ENCODE measurements around the gene IQSEC2. TPM values are rescaled to one million over a fixed set of nuclear protein-coding genes. Genes with fewer than 3 reads are reported as not detected.

IQSEC2 gene
- total and polyA plus RNA-seq, 11 donors = 7.7 to 16.4 (median 12.6) TPM

DNA sequence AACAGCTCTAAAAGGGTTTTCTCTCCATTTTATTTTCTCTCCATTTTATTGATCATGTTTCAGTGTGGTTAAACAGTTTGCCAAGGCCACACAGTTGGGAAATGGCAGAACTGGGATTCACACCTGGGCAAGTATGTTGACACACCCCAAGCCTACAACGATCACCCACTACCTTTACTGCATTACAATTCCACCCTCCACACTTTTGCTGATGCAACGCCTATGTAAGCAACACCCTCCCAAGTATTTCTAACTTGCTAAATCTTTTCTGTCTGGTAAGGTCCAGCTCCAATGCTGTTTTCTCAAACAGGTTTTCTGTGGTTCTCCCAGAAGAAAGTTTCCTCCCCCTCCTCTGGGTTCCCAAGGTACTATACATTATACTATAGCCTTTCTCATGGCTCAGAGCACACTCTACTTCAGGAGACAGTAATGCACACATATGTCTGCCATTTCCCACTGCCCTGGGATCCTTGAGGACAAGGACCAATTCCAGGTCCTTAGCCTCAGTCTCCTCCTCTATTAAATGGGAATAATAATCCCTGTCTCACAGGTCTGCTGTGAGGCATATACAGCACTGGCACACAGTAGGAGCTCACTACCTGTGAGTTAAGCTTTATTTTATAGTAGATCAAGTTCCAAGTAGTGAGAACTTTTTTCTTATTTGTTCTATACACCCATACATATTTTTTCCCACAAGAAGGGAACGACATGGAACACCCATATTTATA lies 27.9 kb downstream of the IQSEC2 start:
- H3K27ac ChIP-seq = no peak overlapping the region
- intact Hi-C loops (cut with DNase I) = no loop called here
- H3K4me1 ChIP-seq = no peaks in the 10 kb centered on the region
- 78 to 93% (median 88%) methylated on average over 3 of the region's 3 CpGs for WGBS, 4 donors
- H3K9me3 ChIP-seq = no peaks in the 10 kb centered on the region
- ATAC-seq (no peak), DNase-seq (no peak)
- H3K27me3 ChIP-seq = peaks cover 0 to 22% (median 0%) of the 10 kb centered on the region in 9 donors
- H3K4me3 ChIP-seq = no peak overlapping the region
- TF ChIP-seq, protein P1, sequence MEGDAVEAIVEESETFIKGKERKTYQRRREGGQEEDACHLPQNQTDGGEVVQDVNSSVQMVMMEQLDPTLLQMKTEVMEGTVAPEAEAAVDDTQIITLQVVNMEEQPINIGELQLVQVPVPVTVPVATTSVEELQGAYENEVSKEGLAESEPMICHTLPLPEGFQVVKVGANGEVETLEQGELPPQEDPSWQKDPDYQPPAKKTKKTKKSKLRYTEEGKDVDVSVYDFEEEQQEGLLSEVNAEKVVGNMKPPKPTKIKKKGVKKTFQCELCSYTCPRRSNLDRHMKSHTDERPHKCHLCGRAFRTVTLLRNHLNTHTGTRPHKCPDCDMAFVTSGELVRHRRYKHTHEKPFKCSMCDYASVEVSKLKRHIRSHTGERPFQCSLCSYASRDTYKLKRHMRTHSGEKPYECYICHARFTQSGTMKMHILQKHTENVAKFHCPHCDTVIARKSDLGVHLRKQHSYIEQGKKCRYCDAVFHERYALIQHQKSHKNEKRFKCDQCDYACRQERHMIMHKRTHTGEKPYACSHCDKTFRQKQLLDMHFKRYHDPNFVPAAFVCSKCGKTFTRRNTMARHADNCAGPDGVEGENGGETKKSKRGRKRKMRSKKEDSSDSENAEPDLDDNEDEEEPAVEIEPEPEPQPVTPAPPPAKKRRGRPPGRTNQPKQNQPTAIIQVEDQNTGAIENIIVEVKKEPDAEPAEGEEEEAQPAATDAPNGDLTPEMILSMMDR (IDR thresholded peaks at IDR 0.05) = no peak
- no peak for TF ChIP-seq POLR2A (IDR thresholded peaks at IDR 0.05)
- peaks cover 0 to 9% (median 0%) of the 10 kb centered on the region in 9 donors for H3K36me3 ChIP-seq

DNA sequence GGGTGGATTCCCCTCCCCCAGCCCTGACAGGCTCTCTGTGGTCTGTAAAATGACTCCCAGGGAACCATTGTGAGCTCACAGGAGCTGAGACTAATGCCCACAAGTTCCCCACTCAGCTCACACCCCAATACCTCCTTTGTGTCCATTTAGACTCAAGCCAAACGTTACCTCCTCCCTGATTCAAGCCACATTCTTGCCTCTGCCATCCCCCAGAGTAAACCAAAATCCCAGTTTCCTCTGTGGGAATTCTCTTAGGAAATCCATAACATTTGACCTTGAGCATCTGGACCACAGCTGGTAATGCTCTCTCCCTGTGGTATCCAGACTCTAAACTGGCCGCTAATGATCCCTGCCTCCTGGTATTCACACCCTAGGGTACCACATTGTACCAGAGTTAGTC lies 30.1 kb downstream of the IQSEC2 start:
- WGBS, 4 donors = 63 to 79% (median 68%) methylated on average over 2 of the region's 2 CpGs
- no peak for DNase-seq
- peaks cover 0 to 22% (median 0%) of the 10 kb centered on the region in 9 donors for H3K36me3 ChIP-seq
- no peak overlapping the region for H3K4me3 ChIP-seq
- H3K9me3 ChIP-seq = no peaks in the 10 kb centered on the region
- ATAC-seq = no peak
- no peak overlapping the region for H3K27ac ChIP-seq
- peaks cover 0 to 14% (median 0%) of the 10 kb centered on the region in 9 donors for H3K27me3 ChIP-seq
- no peak for TF ChIP-seq POLR2A (IDR thresholded peaks at IDR 0.05)
- TF ChIP-seq, protein P1 (IDR thresholded peaks at IDR 0.05) = no peak
- intact Hi-C loops (cut with DNase I) = no loop called here
- H3K4me1 ChIP-seq = no peaks in the 10 kb centered on the region

DNA sequence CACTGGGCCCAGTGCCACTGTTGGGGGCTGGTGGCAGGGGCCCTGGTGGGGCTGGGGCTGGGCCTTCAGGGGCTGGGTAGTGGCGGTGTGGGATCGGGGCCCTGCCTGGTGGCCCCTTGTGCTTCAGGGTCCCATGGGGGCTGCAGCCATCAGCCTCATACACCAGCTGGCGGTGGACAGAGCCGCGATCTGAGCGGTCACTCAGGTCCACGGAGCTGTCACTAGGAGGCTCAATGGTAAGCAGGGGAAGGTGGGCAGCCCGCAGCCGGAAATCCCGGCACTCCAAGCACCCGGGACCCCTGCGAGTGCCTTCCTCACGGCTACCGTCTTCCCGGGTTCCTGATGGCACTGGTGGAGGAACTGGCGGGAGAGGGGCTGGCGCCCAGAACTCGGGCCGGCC lies 30.8 kb downstream of the IQSEC2 start:
- peaks cover 0 to 23% (median 0%) of the 10 kb centered on the region in 9 donors for H3K36me3 ChIP-seq
- no peak for ATAC-seq
- WGBS, 4 donors = 93 to 95% (median 95%) methylated on average over 10 to 19 of the region's 19 CpGs

DNA sequence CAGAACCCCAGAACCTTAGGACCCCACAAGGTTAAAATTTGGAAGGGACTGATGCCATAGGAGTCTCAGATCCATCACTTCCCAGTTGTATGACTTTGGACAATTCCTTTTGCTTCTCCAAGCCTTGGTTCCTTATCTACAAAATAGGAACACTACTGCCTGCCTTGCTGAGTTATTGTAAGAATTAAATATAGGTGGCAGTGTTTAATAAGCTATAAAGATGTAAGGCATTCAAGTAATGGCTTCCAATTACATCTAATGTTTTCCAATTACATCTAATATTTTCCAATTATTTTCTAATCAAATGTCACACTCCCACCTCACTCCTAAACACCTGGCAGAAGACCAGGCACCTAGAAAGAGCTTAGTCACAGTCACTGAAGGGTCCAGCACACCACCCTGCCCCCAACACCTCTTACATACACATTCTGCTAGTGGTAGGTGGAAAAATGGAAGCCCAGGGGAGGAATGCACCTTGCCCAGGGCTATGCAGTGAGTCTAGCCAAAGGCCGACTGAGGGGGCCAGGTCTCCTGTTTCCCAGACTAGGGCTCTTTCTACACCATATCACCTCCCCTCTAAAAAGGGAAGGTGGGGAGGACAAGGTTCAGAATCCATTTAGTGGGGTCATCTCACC lies 31.9 kb downstream of the IQSEC2 start:
- DNase-seq = no peak
- Histone ChIP-seq H3K27me3 (peaks cover 0 to 21% (median 0%) of the 10 kb centered on the region in 9 donors), H3K27ac (no peak overlapping the region), H3K36me3 (peaks cover 0 to 23% (median 0%) of the 10 kb centered on the region in 9 donors), H3K9me3 (no peaks in the 10 kb centered on the region), H3K4me3 (no peak overlapping the region), H3K4me1 (no peaks in the 10 kb centered on the region)
- WGBS, 4 donors = 86 to 100% (median 98%) methylated on average over 1 of the region's 1 CpG
- TF ChIP-seq, protein P1 (IDR thresholded peaks at IDR 0.05) = no peak
- no peak for TF ChIP-seq POLR2A (IDR thresholded peaks at IDR 0.05)
- intact Hi-C loops (cut with DNase I) = no loop called here
- ATAC-seq = no peak

More for the DNA sequence above, 30.8 kb downstream of the IQSEC2 start:
- Histone ChIP-seq H3K9me3 (no peaks in the 10 kb centered on the region), H3K27ac (no peak overlapping the region), H3K27me3 (peaks cover 0 to 18% (median 0%) of the 10 kb centered on the region in 9 donors), H3K4me1 (no peaks in the 10 kb centered on the region), H3K4me3 (no peak overlapping the region)
- intact Hi-C loops (cut with DNase I) = no loop called here
- no peak for DNase-seq
- no peak for TF ChIP-seq POLR2A (IDR thresholded peaks at IDR 0.05)
- TF ChIP-seq, protein P1 (IDR thresholded peaks at IDR 0.05) = no peak

Data from heart left ventricle (tissue), 16 donors.